HG03520 (cell line): ENCODE measurements around the gene SLC6A5.
"Not testable (repeated sequence)": the region's sequence is repeated elsewhere in the genome, so short reads cannot be mapped to it uniquely, and the experiment has no call there.

Source experiments
- ATAC-seq: cut with Tn5 transposase; IDR thresholded peaks from one replicate; pipeline ENCODE4 v1.9.1; 2021; ENCODE audit warnings: mild to moderate bottlenecking, moderate library complexity; ENCODE audit not compliant: unreplicated experiment

Gene SLC6A5

DNA sequence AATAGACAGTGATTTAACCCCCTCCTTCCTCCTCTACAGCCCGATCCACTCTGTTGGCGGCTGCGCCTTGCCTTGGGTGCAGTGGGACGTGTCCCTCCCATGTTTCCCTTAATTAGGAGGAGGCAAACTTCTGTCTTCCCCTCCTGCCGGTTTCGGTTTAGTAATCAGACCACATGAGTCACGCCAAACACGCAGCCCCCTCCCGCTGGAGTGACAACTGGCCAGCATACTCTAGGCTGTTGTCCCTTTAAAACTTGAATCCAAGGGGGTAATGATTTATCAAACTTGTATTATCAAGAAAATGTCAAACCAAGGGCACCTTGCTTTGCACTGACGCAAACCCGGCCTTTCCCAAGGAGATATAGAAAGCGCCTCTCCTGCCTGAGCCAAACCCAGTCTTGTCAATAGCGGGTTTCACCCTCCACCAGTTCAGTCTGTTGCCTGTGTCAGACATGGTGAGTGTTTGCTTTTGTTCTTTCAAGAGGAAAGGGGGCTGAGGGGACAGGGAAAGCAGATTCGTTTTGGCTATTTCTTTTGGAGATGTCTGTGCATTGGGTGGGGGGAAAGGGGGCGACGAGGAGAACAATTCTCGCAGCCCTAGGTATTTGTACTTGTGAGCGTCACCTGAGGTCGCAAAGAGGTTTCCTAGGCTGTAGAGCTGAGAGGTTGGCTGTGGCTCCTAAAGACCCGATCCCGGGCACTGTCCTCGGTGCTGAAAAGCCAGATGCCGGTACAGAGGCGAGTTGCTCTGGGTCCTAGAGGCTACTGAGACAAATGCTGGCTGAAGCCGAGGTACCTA lies at the start of gene SLC6A5:
TSS of gene SLC6A5 (plus strand) at position 388 of the 799 bp plus-strand sequence. CDS start at position 453, 65 bp downstream.
- no peak for ATAC-seq

DNA sequence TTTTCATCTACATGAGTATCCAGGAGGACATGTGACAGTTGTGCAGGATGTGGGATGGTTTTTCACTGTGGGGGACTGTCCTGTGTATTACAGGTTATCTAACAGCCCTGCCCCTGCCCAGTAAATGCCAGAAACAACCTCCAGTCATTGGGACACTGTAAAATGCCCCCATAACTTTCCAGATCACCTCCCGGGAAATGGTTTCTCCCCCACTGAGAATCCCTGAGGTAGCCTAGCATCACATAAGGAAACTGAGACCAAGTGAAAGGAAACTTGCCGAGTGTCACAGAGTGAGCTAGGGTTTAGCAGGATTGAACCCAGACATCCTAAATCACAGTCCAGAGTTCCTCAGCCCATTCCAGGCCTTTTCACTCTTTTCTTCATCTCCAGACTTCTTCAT lies 48.3 kb upstream of the SLC6A5 start:
- ATAC-seq, result no peak

DNA sequence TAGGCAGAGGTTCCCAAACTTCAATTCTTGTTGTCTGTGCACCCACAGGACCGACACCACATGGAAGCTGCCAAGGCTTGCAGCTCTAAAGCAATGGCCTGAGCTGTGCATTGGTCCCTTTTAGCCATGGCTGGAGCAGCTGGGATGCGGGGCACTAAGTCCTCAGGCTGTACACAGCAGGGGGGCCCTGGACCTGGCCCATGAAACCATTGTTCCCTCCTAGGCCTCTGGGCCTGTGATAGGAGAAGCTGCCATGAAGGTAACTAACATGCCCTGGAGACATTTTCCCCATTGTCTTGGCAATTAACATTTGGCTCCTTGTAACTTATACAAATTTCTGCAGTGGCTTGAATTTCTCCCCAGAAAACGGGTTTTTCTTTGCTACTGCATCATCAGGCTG lies 43.6 kb upstream of the SLC6A5 start:
- no peak for ATAC-seq

DNA sequence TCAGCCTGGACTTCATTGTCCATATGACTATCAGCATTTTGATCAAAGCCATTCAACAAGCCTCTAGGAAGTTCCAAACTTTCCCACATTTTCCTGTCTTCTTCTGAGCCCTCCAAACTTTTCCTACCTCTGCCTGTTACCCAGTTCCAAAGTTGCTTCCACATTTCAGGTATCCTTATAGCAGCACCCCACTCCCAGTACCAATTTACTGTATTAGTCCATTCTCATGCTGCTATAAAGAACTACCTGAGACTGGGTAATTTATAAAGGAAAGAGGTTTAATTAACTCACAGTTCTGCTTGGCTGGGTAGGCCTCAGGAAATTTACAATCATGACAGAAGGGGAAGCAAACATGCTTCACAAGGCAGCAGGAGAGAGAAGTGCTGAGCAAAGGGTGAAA lies 43.0 kb upstream of the SLC6A5 start:
- not testable (repeated sequence) for ATAC-seq

DNA sequence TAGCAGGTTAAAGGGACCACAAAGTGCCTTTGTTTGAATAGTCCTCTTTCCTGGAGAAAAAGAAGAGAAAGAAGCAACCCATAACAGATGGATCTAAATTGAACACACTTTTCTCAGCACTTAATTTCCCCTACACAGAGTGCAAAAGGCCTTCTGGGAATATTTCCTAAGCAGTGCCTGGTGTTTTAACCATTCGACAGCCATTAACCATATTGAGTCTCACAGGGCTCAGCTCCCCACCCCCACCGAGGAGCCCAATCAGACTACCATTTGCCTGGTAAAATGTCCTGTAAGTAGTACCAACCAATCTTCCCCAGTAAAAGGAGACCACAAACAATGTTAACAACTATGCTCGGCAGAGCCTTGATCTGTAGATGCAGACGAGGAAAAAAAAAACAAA lies 40.7 kb upstream of the SLC6A5 start:
- ATAC-seq, result no peak

DNA sequence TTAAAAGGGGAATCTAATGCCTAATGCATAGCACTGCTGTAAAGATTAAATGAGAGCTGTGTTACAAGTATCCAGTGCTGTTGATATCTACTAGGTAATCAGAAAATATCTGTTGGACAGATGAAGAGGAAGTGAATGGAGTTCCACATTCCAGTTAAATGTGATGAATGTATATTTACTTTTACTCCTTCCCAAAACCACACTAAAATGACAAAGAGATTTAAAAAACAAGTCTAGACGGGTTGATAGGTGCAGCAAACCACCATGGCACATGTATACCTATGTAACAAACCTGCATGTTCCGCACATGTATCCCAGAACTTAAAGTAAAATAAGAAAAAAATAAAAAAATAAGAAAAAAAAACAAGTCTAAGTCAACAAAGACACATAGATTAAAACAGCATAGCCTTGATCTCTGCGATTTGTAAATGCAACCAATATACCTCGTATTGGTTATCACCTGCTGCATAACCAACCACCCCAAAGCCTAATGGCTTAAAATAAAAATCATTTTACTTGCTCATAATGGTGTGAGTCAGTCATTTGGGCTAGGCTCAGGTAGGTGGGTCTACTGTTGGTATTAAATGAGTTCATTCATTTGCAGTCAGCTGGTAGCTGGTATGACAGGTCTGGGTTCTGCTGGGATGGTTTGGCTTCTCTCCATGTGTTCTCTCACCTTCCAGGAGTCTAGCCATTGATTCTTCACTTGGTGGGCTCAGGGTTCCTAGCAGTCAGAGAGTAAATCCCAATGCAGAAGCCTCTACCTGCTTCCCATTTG lies 39.7 kb upstream of the SLC6A5 start:
- no peak for ATAC-seq

DNA sequence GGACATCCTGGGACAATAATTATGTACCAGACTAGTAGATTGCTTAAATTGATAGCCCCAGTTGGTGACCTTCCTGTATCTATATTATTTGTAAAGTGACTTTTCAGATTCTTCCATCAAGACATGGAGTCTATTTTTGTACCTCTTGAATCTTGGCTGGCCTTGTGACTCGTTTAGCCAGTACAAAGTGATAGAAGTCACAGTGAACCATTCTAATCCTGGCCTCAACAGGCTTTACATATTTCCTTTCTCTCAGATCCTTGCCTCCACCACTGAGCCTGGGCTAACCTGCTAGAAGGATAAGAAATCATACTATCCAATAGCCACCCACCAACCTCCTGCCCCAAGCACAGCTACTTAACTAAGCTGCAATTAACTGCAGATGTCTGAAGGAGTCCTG lies 37.5 kb upstream of the SLC6A5 start:
- ATAC-seq, result no peak

DNA sequence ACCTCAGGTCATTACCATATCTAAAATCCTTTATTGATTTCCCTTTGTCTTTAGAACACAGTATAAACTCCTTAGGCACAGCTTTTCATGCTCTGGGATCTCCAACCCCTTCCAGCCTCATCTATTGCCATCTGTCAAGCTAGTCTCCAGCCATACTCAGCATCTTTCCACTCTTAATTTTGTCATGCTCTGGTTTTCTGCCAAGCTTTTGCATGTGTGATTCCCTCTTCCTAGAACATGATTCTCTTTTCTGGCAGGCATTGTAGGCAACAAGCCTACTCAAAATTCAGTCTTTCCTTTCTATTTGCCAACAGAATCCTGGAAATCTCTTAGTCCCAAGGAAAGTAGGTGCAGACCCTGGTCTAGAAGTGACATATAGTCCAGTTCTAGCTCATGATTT lies 35.5 kb upstream of the SLC6A5 start:
- no peak for ATAC-seq

DNA sequence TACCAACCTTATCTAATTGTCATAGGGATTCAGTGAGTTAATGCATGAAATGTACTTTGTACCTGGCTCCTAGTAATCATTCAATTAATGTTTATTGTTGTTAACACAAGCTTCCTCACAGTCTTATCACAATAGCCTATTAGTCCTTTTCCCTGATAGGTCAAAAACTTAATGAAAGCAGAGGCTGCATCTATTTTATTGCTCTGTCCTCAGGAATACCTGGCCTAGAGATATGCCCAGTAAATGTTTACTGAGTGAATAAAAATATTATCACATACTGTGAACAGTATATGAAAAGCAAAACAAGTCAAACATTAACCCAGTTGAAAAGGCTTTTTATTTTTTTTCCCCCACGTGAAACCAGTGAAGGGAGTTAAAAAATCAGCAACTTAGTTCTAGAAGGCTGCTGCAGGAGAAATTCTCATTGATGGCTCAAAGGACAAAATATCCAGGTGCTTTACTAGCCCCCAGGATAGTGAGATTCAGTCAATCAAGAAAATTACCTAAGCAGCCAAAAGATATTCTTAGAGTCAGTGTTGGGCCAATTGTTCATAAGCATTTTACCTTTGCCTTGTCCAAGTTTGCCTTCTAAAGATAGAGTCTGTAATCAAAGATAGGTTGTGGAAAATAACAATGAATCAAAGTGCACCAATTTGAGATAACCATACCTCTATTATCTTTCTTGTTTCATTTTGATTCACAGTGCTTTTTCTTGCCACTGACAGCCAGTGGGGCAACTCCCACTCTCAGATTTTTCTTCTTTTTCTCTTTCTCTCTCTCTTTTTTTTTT lies 34.4 kb upstream of the SLC6A5 start:
- no peak for ATAC-seq

DNA sequence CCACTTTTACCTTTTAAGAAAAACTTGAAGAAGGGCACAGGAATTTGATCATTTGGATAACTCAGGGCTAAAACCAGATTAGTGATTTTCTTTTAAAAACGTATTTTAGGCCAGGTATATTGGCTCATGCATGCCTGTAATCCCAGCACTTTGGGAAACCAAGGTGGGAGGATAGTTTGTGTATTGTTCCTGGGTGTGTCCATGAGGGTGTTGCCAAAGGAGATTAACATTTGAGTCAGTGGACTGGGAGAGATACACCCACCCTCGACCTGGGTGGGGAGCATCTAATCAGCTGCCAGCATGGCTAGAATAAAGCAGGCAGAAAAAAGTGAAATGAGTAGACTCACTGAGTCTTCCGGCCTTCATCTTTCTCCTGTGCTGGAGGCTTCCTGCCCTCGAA lies 33.3 kb upstream of the SLC6A5 start:
- ATAC-seq, result not testable (repeated sequence)

DNA sequence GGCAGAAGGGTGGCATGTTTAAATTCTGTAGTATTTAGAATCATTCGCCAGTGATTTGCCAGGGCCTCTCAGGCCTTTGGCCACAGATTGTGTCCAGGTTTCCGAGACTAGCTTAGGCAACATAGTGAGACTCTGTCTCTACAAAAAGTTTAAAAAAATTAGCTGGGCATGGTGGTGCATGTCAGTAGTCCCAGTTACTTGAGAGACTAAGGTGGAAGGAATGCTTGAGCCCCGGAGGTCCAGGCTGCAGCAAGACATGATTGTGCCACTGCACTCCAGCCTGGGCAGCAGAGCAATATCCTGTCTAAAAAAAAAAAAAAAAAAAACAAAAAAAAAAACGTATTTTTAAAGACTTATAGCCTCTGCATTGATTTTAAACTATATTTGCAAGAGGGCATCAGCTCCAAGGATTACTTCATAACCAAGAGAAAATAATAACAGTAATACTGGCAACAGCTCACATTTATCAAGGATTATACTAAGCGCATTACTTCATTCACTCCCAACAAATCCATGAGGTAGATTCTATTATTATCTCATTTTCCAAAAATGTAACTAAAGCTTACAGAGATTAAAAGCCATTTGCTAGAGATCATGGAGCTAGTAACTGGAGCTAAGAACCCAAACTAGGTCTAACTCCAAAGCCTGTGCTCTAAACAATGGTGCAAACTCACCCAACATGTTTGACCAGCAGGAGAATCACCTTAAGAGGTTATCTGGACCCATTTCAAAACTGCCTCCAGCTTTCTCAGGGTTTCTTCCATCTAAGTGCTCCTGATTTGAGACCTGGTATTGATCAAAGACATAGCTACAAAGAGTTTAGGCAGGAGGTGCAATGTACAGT lies 32.6 kb upstream of the SLC6A5 start:
- no peak for ATAC-seq

DNA sequence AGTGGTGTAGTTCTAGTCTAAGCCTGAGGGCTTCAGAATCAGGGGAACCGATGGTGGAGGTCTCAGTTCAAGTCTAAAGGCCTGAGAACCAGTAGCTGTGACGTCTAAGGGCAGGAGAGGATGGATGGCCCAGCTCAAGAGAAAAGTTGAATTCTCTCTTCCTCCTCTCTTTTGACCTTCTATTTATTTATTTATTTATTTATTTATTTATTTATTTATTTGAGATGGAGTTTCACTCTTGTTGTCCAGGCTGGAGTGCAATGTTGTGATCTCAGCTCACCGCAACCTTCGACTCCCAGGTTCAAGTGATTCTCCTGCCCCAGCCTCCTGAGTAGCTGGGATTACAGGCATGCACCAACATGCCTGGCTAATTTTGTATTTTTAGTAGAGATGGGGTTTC lies 19.7 kb upstream of the SLC6A5 start:
- not testable (repeated sequence) for ATAC-seq

DNA sequence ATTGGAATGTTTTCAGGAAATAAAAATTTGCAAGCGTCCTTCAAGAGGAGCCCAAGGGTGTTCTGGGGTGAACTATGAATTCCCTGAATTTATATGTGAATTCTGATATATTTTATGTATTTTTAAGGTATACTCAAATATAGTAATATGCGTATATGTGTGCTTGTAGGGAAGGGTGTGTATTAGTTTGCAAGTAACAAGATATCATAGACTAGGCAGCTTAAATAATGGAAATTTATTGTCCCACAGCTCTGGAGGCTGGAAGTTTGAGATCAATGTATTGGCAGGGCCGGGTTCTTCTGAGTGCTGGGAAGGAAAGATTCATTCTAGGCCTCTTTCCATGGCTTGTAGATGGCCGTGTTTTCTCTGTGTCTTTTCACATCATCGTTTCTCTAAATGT lies 16.2 kb upstream of the SLC6A5 start:
- ATAC-seq, result no peak

DNA sequence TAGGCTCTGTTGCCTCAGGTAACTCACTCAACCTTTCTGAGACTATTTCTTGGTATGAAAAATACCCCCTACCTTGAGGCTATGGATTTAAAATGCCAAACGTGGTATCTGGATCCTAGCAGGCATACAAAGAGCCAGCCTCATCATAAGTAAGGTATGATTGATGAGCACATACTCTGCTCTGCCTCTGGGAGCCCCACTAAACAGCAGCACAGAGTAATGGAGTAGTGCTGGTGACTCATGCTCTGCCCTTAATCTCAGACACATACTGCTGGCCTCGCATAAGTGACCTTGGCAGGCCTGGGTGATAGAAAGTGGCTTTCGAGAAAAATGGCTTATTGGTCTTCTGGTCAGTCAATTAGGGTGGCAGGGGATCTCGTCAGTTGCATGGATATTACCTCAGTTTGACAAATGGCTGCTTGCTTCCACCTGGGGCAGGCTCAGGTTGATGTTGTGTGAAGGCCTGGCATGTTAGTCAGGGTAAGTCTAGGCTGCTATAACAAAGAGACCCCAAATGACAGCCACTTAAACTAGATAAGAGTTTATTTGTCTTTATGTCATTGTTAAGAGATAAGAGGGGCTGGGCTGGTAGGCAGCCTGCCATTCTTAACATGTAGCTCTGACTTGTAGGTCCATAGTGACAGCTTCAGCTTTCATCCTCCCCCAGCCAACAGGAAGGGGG lies 15.2 kb upstream of the SLC6A5 start:
- ATAC-seq, result no peak

DNA sequence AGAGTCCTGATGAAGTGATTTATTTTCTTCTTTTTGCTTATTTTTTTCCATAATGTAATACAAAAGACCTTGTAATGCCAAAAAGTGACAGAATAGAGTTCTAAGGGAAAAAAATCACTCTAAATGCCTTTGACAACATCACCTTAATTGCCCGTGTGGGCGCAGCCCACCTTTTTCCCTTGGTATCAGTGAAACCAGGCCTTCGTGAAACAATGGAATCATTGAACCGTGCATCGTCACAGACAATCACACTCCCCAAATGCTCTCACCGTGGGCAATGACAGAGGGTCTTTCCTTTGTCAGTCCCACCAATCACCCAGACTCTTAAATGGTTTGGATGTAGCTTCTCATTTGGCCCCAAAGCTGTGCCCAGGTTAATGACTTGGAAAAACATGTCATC lies 9.6 kb upstream of the SLC6A5 start:
- ATAC-seq, result no peak

DNA sequence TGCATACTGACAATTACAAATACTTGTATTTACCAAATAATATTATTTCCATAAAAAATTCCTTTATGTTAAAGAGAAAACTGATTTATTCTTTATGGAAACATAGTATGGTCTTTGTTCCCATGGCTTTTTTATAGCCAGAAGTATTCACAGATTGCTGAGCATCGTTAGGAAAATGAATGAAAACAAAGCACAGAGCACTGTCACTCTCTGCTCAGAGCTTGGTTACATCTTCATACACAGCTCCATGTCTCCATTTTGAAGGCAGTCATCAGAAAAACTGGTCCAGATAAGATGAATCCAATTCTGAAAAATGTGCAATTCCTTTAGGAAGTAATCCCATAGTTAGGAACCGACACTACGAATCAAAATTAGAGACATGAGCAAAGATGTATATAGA lies 9.0 kb upstream of the SLC6A5 start:
- no peak for ATAC-seq

DNA sequence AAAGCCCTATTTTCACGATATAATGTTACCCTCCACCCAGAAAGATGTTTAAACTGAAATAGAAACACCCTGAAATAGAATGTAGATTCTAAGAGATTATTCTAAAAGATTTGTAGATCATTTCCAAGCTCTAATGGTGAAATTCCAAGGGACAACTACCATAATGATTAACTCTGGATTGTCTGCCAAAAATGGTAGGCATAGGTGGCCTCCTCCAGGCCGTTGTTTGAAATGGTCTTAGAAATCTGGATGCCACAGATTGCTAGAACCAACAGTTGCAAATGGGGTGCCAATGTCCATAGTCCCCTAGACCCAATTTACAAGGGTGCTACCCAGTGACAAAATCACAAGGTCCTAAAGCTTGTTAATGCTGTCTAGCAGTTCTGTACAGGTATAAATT lies 6.7 kb upstream of the SLC6A5 start:
- no peak for ATAC-seq

DNA sequence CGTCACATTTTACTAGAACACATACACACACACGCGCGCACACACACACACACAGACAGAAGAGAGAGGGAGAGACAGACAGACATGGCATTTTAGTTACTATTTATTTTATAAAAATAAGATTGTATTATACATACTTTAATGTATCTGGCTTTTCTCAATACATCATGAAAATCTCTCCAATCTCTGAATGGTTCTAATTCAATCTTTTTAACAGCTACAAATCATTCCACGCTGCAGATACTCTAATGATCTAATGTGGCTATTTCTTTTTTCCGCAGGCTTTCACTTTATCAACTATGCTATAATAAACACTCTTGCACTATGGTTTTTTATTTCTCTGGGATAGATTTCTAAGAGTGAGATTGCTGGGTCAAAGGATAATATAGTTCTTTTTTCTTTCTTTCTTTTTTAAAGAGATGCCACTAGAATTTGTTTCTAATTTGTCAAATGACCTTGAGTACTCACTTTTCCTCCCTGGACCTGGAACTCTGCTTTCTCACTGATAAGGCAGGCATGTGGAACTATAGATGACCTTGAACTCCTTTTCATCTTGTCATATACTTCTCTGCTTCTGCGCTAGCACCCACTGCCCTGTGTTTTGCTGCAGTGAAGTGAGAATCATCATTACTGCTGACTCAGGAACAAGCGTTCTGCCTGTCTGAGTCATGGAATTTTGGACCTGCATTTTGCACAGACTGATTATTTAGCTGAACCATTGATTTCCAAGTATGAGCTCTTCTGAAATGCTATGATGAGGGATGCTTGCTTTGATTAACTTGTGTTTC lies 4.9 kb upstream of the SLC6A5 start:
- no peak for ATAC-seq

DNA sequence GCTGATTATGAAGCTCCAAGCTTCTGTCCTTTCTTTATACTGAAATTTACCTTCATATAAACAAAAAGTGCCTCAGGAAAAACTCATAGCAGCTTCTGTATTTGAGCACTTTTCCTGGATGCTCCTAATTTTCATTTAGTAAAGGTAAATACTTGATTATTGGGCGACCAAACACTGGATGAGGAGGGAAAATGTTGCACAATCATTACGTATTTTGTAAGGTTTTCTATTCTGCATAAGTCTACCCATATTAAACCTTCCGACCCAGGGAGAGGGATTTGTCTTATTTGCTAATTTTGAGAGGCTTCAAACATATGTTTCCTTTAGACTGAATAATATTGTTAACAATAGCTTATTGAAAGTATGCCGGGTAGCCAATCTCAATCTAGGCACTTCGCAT lies 4.3 kb upstream of the SLC6A5 start:
- no peak for ATAC-seq
